ENCODE results near the gene SPATA2L. TPM values are rescaled to one million over a fixed set of nuclear protein-coding genes. Genes with fewer than 3 reads are reported as not detected.

Gene SPATA2L
- total RNA-seq, 4 donors from 2014 or later: 1.2 to 18.7 (median 7.2) TPM

DNA sequence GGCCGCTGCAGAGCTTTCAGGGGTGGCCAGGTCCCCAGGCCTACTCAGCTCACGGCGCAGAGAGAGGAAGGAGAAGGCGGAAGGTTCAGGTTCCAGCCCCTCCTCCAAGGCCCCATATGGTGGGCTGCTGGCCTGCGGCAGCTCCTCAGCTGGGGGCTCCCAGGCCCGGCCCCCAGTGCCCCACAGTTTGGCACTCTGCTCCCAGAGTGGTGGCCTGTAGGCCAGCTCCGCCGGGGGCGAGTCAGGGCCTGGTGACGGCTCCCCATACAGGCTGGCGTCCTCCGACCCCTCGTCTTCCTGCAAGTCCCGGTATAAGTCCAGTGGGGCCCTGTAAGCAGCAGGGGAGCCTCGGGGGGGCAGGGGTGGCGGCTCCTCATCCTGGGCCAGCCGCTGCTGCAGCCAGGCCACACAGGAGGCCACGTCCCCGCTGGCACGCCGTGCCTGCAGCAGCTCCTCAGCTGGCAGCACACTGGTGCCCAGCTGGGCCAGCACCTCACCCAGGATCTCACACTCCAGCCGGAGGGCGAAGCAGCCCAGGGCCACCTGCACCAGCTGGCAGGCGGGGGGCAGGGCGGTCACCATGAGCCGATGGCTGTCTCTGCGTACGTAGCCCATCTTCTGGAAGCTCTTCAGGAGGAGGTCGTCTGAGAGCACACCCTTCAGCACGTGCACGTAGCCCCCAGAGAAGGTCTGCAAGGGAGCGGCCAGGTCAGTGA, 3.7 kb downstream of the SPATA2L start:
- intact Hi-C loops (cut with DNase I; ENCODE audit: low total_unique reads): no loop called here
- no peak for DNase-seq
- Histone ChIP-seq H3K9me3 (no peaks in the 10 kb centered on the region), H3K27ac (no peak overlapping the region), H3K4me1 (peaks cover 0 to 11% of the 10 kb centered on the region in 2 donors), H3K4me3 (no peak overlapping the region), H3K36me3 (no peaks in the 10 kb centered on the region), H3K27me3 (no peaks in the 10 kb centered on the region)
- TF ChIP-seq POLR2A (IDR thresholded peaks at IDR 0.05): no peak
- TF ChIP-seq, protein P1, sequence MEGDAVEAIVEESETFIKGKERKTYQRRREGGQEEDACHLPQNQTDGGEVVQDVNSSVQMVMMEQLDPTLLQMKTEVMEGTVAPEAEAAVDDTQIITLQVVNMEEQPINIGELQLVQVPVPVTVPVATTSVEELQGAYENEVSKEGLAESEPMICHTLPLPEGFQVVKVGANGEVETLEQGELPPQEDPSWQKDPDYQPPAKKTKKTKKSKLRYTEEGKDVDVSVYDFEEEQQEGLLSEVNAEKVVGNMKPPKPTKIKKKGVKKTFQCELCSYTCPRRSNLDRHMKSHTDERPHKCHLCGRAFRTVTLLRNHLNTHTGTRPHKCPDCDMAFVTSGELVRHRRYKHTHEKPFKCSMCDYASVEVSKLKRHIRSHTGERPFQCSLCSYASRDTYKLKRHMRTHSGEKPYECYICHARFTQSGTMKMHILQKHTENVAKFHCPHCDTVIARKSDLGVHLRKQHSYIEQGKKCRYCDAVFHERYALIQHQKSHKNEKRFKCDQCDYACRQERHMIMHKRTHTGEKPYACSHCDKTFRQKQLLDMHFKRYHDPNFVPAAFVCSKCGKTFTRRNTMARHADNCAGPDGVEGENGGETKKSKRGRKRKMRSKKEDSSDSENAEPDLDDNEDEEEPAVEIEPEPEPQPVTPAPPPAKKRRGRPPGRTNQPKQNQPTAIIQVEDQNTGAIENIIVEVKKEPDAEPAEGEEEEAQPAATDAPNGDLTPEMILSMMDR (IDR thresholded peaks at IDR 0.05): no peak

DNA sequence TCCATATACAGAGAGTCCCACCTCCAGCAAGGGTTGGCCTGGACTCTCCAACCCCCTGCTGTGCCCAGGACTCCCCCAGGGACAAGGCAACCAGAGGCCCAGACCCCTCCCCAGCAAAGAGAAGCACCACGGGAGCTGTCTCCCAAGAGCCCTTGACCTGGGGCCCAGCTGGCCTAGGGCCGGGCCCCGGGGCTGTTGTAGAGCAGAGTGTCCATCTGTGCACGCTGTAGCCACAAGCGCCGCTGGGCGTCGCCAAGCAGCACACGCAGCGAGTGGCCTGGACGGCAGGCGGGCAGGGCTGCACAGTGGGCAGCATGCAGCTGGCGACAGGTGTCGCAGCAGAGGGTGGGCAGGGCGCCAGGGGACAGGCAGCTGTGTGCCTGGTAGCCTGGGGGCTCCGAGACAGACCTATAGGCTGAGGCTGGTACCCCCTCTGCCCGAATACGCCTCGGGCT, 4.3 kb downstream of the SPATA2L start:
- intact Hi-C loops (cut with DNase I; ENCODE audit: low total_unique reads): no loop called here
- DNase-seq: no peak
- H3K9me3 ChIP-seq: no peaks in the 10 kb centered on the region
- no peak overlapping the region for H3K27ac ChIP-seq
- H3K36me3 ChIP-seq: no peaks in the 10 kb centered on the region
- no peak overlapping the region for H3K4me3 ChIP-seq
- H3K27me3 ChIP-seq: no peaks in the 10 kb centered on the region
- peaks cover 0 to 11% of the 10 kb centered on the region in 2 donors for H3K4me1 ChIP-seq
- no peak for TF ChIP-seq POLR2A (IDR thresholded peaks at IDR 0.05)
- TF ChIP-seq, protein P1 (IDR thresholded peaks at IDR 0.05): no peak

DNA sequence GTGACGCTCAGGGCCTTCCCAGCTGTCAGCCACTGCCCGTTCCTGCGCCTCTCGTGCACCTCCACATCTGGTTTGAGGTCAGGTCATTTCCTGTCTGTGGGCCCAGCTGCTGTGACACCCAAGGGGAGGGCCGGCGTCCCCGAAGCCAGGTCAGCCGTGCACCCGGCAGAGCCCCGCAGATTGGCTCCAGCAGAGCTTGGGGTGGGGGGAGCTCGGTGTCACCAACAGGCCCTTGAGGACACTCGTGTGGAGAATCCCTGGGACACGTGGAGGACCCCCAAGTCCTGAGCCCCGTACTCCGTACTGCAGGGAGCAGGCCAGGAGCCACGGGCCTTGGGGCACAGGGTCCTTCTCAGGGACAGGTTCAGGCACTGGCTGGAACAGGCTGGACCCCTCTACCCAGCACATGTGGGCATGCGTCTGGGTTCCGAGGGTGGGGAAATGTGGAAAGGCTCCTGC, 4.8 kb downstream of the SPATA2L start:
- DNase-seq: no peak
- H3K4me3 ChIP-seq: no peak overlapping the region
- TF ChIP-seq, protein P1 (IDR thresholded peaks at IDR 0.05): no peak
- TF ChIP-seq POLR2A (IDR thresholded peaks at IDR 0.05): no peak
- H3K9me3 ChIP-seq: no peaks in the 10 kb centered on the region
- H3K4me1 ChIP-seq: peaks cover 0 to 11% of the 10 kb centered on the region in 2 donors
- no peaks in the 10 kb centered on the region for H3K27me3 ChIP-seq
- H3K36me3 ChIP-seq: no peaks in the 10 kb centered on the region
- H3K27ac ChIP-seq: no peak overlapping the region
- intact Hi-C loops (cut with DNase I; ENCODE audit: low total_unique reads): no loop called here

DNA sequence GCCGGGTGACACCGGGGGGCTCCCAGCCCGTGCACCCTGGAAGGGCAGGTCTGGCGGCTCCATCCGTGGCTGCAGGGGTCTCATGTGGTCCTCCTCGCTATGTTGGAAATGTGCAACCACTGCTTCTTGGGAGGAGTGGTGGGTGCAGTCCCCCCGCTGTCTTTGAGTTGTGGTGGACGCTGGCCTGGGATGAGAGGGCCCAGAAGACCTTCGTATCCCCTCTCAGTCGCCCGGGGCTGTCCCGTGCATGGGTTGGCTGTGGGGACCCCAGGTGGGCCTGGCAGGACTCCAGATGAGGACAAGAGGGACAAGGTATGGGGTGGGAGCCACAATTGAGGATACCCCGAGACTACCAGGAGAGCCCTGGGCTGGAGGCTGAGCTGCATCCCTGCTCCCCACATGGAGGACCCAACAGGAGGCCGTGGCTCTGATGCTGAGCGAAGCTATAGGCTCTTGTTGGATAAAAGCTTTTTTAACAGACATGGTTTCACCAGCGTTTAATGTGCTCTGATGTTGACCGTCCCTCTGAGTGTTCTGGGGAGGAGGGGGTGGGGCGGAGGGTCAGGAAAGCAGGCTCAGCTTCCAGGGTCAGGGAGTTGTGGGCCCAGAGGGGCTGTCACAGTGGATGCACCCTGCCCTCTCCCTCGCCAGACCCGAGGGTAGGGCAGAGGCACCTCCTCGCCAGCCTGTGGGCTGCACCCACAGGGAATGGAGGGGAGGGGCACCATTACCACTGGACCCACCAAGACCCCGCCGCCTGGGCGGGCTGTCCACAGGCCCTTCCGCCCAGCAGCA, 5.4 kb downstream of the SPATA2L start:
- intact Hi-C loops (cut with DNase I; ENCODE audit: low total_unique reads): no loop called here
- no peaks in the 10 kb centered on the region for H3K36me3 ChIP-seq

More for the DNA sequence above, 5.4 kb downstream of the SPATA2L start:
- TF ChIP-seq, protein P1 (IDR thresholded peaks at IDR 0.05): no peak
- TF ChIP-seq POLR2A (IDR thresholded peaks at IDR 0.05): no peak
- H3K27ac ChIP-seq: no peak overlapping the region
- H3K27me3 ChIP-seq: no peaks in the 10 kb centered on the region
- H3K4me3 ChIP-seq: no peak overlapping the region
- no peaks in the 10 kb centered on the region for H3K9me3 ChIP-seq
- no peak for DNase-seq
- H3K4me1 ChIP-seq: peaks cover 0 to 8% of the 10 kb centered on the region in 2 donors
